ENCODE measurements around the gene GALNT14.

The GALNT14 gene

DNA sequence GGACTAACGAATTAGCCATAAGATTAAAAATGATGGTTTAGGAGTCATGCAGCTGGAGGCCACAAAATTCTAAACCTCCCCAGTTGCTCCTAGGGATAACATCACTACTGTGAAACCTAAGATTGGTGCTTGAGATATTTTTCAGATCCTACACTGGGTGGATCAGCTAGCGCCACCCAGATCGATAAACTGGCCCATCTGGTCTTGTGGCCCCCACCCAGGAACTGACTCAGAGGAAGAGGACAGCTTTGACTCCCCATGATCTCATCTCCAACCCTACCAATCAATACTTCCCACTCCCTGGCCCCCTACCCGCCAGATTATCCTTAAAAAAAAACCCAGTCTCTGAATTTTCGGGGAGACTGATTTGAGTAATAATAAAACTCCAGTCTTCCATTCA is 5.5 kb downstream of the GALNT14 start:
- DNase-seq = no peak

DNA sequence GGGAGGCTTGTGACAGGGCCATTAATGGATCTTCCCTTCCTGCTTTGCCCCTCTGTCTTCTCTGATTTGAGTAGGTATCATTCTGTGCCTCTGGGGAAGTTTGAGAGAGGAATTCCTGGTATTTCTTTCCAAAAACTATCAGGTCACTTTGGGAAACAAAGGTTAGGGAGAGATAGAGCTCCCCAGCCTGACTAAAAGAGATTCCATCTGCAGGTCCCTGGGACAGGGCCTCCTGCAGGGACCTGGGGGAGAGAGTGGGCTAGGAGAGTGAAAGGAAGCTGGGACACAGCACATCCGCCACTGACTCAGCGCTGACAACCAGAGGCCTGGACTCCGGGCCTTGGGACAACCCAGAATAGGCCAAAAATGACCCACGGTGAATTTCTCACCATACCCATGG is 6.4 kb downstream of the GALNT14 start:
- DNase-seq = peak; percentile 68

DNA sequence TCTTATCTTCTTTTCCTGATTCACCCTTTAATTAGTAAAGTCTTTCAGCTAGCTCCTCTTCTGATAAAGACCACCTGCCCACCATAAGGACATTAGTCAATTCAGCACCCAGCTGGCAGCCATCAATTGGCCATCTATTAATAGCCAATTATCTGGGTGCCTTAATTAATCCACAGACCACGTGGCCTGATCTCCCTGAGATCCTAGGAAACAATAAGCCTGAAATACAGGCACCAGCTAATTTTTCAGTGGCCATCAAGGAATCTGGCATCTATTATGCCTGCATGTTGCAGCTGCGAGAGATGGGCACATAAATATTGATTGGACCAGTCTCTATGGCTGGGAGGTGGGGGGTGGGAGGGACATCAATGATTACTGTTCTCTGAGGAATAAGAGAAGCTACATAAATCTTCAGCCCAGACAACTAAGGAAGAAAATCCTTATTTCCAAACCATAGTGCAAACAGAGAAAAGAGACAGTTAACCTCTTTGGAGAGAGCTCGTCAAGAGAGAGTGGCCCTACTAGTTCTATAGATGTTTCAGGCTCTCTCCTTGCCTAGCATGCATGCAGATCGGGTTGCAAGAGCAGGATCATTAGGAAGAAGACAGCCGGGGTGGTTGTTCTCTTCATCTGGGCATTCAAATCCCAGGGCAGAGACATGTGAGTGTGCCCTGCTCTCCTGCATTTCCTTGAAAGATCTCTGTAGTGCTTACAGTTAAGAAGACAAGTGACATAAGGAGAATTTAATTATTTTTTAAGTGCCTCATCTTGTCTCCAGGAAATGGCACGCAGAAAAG is 8.7 kb downstream of the GALNT14 start:
- DNase-seq = no peak

DNA sequence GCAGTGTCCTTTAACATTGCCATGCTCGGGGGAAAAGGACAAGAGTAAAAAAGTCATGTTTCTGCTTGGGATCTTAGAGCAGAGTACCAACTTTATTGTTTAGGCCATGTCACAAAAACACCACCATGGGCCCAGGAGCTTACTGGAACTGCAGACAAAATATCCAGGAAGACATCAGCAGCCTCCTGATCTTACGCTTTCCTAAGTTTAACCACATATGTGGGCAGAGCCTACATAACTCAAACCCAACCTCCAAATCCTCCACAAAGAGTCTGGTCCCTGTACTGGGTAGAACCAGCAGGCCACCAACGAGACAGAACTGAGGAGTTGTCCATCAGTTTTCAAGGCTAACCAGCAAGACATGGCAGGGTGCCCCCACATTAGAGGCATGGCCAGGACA is 10.3 kb downstream of the GALNT14 start:
- no peak for DNase-seq

DNA sequence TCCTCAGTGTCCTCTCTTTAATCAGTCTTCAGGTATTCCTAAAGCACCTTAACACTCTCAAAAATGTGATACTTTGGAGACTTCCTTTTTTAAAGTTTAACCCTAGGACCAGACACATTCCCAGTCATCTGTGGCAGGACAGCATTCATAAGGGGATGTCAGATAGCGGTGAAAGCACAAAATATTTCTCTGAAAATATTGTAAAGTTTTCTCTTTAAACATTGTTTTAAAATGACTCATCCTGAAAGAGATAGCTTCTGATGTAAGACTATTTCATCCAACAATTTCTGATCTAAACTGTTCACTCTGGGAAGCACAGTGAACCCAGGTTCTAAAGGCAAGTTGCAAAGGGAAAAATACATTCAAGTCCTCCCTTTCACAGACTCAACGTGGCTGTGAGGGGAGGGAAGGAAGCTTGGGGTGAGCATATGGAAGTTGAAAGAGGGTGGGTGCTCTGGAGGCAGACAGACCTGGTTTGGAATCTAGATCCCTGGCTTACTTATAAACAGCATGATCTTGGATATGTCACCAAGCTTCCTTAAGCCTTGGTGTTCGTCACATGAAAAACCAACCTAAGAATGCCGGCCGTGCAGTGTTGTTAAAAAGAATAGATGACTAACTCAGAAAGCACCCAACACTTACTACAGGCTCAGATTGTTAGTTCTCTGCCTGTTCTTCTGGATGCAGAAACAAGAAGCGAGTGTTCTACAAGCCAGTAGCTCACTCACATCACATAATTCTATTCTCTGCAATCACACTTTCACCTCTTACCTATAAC is 12.1 kb downstream of the GALNT14 start:
- DNase-seq = no peak

DNA sequence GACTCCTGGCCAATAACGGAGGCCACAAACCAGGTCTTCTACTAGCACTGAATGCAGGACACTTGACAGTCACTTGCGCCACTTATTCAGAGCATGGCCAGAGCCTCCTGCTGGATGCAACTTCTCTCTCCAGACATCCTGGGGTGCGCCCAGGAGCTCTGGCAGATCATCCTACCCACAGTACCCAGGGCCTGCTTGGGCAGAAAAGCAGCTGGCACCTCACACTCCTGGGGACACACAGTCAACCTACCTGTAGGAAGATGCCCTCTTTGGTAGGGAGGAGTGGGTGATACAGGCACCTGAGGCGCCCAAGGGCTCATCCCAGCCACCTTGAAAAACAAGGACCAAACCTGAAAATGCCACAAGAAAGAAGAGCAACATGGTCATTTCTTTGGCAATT is 13.3 kb downstream of the GALNT14 start:
- no peak for DNase-seq

DNA sequence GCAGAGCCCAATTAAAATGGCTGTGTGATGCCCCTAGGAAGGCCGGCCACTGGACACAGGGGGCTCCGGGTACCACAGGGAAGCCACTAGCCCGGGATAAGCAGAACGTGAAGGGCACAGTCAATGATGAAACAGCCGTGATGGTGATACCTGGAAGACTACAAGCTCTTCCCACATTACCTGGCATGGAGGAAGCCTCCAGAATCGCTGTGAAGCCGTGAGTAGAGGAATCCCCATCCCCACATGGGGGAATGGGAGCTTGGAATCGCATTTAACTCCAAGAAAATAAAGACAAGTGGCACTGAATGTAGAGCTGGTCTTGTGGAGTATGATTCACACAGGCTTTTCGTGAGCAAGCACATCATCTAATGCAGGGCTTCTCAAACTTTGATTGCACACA is 16.1 kb downstream of the GALNT14 start:
- DNase-seq = no peak

DNA sequence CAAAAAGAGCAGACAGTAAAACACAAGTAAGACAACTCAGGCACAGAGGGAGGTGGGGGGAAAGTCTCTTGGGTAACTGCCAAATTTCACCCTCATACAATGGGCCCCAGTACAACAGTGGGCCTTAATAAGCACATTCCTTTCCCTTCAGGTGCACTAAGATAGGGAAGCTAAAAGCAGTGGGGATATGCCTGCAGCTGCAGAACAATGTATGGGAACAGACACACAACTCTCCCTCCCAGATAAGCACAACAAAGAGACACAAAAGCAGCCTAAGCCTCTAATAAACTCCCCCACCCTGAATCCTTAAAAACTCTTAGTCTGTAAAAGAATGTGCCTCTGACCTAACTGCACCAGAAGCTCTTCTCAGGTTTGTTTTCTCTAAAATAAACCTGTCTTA is 24.5 kb downstream of the GALNT14 start:
- no peak for DNase-seq

DNA sequence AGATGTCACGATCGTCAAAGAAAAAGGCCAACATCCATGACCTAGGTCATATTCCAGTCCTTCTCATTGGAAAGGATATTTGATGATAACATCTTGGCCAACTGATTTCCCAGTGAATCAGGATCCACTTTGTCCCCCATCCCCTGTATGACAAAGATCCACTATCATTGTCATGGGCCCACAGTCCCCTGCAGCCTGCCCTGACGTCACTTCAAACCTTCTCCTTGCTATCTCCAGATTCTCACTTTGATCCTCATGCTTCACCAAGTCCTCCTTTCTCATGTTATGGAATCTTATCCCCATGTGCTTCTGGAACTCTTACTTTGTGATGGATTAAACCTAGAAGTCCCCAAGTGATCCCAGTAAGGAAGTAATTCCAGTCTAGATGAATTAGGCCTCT is 25.7 kb downstream of the GALNT14 start:
- DNase-seq = no peak

DNA sequence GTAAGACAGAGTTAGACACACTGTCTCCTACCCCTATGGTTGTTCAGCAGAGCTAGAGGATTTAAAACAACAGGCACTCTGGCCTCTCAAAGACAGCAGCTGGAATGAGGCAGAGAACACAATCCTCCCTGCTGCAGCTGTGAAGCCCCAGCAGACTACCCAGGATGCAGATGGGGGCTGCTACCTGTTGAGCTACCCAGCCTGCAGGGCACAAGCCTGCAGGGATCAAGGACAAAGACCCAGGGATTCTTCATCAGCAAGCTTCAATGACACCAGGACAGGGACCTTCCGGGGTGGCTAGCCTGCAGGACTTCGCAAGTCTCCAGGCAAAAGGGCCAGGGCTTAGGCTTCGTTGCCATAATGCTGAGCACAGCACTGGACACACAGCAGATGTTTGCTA is 27.2 kb downstream of the GALNT14 start:
- no peak for DNase-seq

DNA sequence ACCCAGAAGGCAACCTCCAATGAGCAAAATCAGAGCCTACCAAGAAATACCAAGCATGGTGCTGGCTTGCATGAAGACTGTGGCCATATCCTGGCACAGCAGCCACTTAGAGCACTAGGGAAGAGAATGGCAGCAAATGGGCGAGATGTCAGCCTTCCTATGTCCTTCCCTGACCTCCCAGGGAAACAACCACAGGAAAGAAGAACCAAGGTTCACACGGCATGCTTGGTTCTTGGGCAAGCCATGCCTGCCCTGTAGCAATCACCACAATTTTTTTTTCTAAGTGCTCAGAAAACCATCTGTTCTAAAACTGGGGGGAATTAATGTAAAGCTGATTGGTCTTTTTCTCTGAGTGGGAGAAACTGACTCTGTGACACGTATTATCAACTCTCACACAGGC is 27.8 kb downstream of the GALNT14 start:
- DNase-seq = no peak

DNA sequence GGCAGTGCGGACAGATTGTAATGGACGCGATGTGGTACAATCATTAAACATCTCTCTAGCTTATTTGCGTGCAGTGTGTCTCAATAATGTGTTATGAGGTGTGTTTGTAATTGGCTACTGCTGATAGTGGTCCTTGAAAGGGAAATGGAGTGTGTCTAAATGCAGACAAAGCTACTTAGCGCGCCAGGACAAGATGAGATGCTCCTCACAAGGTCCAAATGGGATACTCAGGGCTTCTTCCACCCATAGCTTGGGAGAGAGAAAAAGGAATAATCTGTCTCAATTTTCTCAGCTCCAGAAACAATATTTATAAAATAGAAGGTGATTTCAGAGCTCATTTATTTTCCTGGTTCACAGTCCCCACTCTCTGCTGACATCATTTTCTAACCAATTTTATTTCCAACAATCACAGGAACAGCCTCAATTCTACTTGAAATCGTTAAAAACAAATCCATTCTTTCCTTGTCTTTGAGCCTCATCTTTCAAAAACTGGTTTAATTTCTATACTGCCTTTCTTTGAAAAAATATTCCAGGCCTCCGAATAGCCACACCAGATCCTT is 28.5 kb downstream of the GALNT14 start:
- no peak for DNase-seq

DNA sequence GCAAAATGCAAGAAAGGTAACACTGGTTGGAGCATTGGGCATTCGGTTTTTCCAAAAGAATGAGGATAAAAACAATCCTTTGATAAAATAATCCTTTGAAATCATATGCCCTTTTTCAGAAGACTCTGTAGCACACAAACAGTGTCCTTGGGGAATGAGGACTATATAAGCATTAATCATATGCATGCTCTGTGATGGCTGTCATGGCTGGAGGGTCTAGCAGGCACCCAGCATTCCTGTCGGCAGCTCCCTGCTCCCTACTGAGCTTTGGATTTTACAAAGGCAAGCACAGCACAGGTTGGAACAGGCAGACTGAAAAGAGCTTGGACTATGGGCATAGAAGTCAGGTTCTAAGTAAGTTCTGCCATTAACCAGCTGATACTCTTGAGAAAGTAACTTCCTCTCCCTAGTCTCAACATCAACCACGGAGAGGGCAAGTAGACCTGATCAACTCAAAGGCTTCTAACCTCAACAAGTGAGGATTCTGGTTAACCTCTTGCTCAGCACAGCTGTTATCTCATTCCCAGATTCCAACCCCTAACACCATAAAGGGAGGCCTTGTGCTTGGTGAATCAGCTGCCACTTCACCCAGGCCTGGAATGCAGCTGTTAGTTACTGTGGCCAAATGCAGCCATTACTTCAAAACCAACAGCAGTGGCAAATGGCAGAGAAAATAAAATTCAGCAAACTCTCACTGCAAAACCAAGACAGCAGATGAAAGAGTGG is 29.5 kb downstream of the GALNT14 start:
- DNase-seq = peak; percentile 64

DNA sequence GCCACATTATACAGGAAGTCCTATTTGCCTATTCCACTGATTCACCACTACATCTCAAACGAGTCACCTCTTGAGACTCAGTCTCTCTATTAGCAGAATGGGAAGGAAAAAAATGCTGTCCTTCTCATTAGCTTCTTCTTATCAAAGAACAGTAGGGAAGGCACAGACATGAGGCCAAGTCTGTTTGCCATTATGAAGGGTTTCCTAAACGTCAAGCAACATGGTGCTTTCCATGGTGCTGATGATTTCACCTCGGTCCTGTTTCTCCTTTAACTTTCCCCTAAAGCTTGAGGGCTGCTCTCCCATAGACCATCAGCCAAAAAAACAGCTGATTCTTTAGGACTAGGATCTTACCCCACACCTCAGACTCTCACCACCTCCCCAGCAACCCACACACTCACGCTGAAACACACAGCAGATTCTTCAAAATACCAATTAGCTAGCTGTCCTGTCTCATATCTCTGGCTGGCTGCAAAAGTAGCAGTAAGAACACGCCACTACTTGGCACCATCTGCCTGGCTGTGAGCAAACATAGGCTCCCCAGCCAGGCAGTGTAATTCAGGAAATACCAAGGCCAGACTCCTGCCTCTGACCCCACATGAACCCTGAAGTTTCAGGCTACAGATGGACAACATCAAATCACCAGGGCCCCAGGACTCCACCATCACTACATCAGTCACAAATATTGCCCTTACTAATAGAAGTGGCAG is 30.5 kb downstream of the GALNT14 start:
- no peak for DNase-seq

DNA sequence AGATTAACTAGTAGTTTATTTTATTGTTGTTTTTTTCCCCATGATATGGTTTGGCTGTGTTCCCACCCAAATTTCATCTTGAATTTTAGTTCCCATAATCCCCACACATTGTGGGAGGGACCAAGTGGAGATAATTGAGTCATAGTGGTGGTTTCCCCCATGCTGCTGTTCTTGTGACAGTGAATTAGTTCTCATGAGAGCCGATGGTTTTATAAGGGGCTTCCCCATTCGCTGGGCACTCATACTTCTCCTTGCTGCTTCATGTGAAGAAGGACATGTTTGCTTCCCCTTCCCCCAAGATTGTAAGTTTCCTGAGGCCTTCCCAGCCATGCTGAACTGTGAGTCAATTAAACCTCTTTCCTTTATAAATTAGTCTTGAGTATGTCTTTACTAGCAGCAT is 36.5 kb downstream of the GALNT14 start:
- DNase-seq = no peak

DNA sequence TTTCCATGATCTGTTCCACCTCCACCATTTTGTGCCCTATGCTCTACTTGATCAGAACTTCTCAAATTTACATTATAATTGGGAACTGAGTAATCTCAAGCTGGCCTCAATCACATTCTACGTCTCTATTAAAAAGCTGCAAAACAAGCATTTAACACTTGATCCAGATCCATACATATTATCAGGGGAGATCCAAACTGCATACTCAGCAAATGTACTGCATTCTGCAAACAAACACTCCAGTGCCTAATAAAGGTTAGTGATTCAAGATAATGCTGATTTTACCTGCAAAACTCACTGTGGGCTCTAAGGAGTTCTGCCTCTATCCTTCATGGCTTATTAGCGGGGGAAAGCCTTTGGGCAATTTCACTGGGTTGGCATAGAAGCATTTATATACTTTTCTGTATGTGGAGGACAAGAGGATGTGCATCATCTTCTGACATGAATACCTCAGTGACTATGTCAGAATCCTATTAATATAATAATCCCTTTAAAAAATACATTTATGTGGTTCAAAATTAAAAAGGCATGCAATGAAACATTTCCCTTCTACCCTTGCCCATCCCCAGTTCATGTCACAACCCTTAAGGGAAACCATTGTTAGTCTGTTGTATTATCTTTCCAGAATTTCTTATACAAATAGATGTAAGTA is 40.2 kb downstream of the GALNT14 start:
- no peak for DNase-seq

DNA sequence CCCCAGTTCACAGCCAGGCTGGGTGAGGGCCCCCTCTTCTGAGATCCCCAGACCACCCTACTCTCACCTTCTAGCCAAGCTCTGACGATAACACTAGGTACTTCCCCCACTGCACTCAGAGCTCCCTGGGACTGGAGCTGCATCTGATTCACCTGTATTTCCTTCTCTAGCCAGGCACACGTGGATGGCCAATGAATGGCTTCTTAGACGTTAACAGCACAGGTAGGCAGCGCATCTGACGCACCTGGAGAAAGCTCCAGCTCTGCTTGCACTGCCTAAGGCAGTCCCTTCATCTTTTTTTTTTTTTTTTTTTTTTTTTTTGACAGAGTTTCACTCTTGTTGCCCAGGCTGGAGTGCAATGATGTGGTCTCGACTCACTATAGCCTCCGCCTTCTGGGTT is 48.1 kb downstream of the GALNT14 start:
- DNase-seq = no peak

DNA sequence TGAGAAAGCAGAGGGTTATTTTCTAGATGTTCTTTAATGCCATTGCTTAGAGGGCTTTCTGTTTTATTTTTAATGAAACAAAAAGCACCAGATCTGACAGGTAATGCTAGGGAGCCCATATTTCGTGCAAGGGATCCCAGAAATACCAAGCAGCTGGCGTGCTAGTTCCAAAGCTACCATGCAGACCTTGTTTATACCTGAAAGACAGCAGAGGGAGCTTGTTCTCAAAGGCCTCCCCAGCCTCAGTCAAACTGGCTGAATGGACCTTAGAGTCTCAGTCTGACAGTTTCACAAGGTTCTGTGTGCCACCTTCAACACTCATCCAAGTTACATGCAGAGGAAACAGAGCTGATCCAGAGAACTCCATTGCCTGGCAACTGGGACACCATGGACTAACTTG is 48.6 kb downstream of the GALNT14 start:
- no peak for DNase-seq

DNA sequence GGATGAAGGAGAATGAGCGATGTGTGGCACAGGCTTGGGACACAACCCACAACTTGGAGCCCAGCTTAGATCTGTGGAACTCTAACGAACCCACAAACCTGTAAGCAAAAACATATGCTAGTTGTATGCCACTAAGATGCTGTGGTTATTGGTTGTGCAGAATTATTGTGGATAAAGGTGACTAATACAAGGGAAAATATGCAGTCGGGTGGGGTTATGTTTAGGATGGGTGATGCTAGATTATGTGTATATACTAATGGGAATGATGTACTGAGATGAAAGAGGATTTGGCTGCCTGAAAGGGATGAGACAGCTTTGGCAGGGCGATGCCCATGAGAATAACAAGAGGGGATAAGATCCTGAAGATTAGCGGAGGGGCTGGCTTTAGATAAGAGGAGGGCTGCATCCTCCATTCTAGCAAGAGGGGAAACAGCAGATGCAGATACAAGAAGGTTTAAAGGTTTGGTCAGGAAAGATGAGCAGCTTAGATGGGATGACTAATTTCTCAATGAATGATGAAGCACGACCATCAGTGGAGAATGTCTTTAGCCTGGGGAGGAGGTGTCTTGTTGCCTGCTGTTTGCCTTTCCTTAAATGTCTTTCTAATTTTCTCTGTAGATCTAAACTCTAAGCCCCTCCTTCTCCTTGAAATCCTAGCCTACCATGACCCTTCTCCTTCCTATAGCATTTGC is 49.6 kb downstream of the GALNT14 start:
- DNase-seq = no peak

DNA sequence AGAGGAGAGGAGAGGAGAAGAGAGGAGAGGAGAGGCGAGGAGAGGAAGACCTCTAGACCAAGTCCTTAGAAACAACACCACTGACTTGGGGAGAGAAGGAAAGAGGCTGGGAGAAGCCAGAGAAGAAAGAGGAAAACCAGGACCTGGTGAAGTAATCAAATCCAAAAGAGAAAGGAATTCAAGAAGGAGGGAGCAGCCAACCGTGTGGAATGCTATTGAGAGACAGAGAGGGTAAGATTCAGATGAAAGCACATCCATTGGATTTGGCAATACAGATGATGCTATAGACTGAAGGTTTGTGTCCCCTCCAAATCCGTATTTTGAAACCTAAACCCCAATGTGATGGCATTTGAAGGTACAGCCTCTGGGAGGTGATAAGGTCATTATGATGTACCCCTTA is 50.7 kb downstream of the GALNT14 start:
- DNase-seq = no peak

DNA sequence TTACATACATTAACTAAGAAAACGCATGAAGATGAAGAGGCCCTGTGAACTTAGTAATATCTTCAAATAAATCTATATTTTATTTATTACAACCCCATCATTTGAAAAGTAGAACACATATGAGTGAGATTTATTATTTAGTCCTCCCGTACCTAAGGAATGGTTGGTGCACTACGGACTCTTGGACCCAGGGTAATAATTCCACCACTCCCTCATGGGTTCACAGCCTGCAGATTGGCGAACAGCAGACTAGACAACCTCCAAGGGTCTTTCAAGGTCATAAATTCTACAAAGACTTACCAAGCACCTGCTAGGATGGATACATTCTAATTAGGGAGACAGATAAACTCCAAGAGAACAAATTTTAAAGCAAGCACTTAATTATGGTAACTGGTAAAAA is 51.6 kb downstream of the GALNT14 start:
- DNase-seq = no peak
